ENCODE results near the gene CSTB.
A peak's percentile ranks its signal among the peaks of the same experiment; 100 is the strongest.

CSTB gene

GRCh38 chr21:43736224-43736883 lies 39.8 kb downstream of the CSTB start:
- no peak for DNase-seq (ENCODE audit: low read depth)
- no peak overlapping the region for H3K4me3 ChIP-seq (ENCODE audit: low read depth, low read length)

GRCh38 chr21:43735236-43736091 lies 40.6 kb downstream of the CSTB start:
- H3K4me3 ChIP-seq (ENCODE audit: low read depth, low read length) = no peak overlapping the region
- DNase-seq (ENCODE audit: low read depth) = no peak

GRCh38 chr21:43734928-43735229 lies 41.2 kb downstream of the CSTB start:
- peak; percentile 45 for DNase-seq (ENCODE audit: low read depth)
- no peak overlapping the region for H3K4me3 ChIP-seq (ENCODE audit: low read depth, low read length)

- H3K4me3 ChIP-seq (ENCODE audit: low read depth, low read length) = no peak overlapping the region
- no peak for DNase-seq (ENCODE audit: low read depth)
Measured at GRCh38 chr21:43734131-43734927, 41.8 kb downstream of the CSTB start.

- peak; percentile 32 for DNase-seq (ENCODE audit: low read depth)
- H3K4me3 ChIP-seq (ENCODE audit: low read depth, low read length) = no peak overlapping the region
Measured at GRCh38 chr21:43733529-43734071, 42.5 kb downstream of the CSTB start.

GRCh38 chr21:43733060-43733459 lies 43.0 kb downstream of the CSTB start:
- DNase-seq (ENCODE audit: low read depth) = no peak
- no peak overlapping the region for H3K4me3 ChIP-seq (ENCODE audit: low read depth, low read length)

- H3K4me3 ChIP-seq (ENCODE audit: low read depth, low read length) = no peak overlapping the region
Measured at GRCh38 chr21:43731891-43732711, 44.0 kb downstream of the CSTB start.

GRCh38 chr21:43731476-43731875 lies 44.6 kb downstream of the CSTB start:
- H3K4me3 ChIP-seq (ENCODE audit: low read depth, low read length) = no peak overlapping the region
- no peak for DNase-seq (ENCODE audit: low read depth)

More at GRCh38 chr21:43731891-43732711, 44.0 kb downstream of the CSTB start:
- DNase-seq (ENCODE audit: low read depth) = no peak

- peak overlapping the region; percentile 52 for H3K4me3 ChIP-seq (ENCODE audit: low read depth, low read length)
- peak; percentile 97 for DNase-seq (ENCODE audit: low read depth)
Measured at GRCh38 chr21:43728467-43729390, 47.4 kb downstream of the CSTB start.

GRCh38 chr21:43728154-43728466 lies 48.0 kb downstream of the CSTB start:
- H3K4me3 ChIP-seq (ENCODE audit: low read depth, low read length) = peak overlapping the region; percentile 52
- no peak for DNase-seq (ENCODE audit: low read depth)

- DNase-seq (ENCODE audit: low read depth) = no peak
- H3K4me3 ChIP-seq (ENCODE audit: low read depth, low read length) = peak overlapping the region; percentile 9
Measured at GRCh38 chr21:43727519-43728153, 48.5 kb downstream of the CSTB start.

- H3K4me3 ChIP-seq (ENCODE audit: low read depth, low read length) = no peak overlapping the region
- DNase-seq (ENCODE audit: low read depth) = no peak
Measured at GRCh38 chr21:43726686-43727518, 49.2 kb downstream of the CSTB start.

Measured in skeletal muscle cell (primary cell).